GM19467 (cell line): Measurements from ENCODE around the gene SNCA.

Source experiments
- ATAC-seq: cut with Tn5 transposase; IDR thresholded peaks from one replicate; pipeline ENCODE4 v1.9.1; 2021; ENCODE audit warnings: mild to moderate bottlenecking, moderate library complexity; ENCODE audit not compliant: unreplicated experiment

Gene SNCA

GRCh38 chr4:89836897-89837384 is at the start of gene SNCA:
SNCA (minus strand) TSS chr4:89837161; CDS start chr4:89835667, 1,494 bp downstream.
- ATAC-seq = no peak

GRCh38 chr4:89879215-89879614 is 42.3 kb upstream of the SNCA start:
- ATAC-seq = no peak

- ATAC-seq = no peak
Observed at GRCh38 chr4:89878611-89879010, 41.6 kb upstream of the SNCA start.

GRCh38 chr4:89876548-89876947 is 39.6 kb upstream of the SNCA start:
- ATAC-seq = no peak

- ATAC-seq = no peak
Observed at GRCh38 chr4:89871211-89871610, 34.2 kb upstream of the SNCA start.

- no peak for ATAC-seq
Observed at GRCh38 chr4:89868999-89869589, 32.1 kb upstream of the SNCA start.

- no peak for ATAC-seq
Observed at GRCh38 chr4:89868276-89868675, 31.3 kb upstream of the SNCA start.

GRCh38 chr4:89863533-89863932 is 26.6 kb upstream of the SNCA start:
- ATAC-seq = no peak

- no peak for ATAC-seq
Observed at GRCh38 chr4:89860971-89861370, 24.0 kb upstream of the SNCA start.

GRCh38 chr4:89855236-89855635 is 18.3 kb upstream of the SNCA start:
- ATAC-seq = no peak

GRCh38 chr4:89847571-89848325 is 10.8 kb upstream of the SNCA start:
- no peak for ATAC-seq

- ATAC-seq = no peak
Observed at GRCh38 chr4:89839558-89839957, 2.6 kb upstream of the SNCA start.

GRCh38 chr4:89837993-89838390 is 1.0 kb upstream of the SNCA start:
- ATAC-seq = no peak

GRCh38 chr4:89837385-89837992 is 528 bp upstream of the SNCA start:
- ATAC-seq = no peak

GRCh38 chr4:89836031-89836745 is 773 bp downstream of the SNCA start:
- ATAC-seq = no peak

- ATAC-seq = no peak
Observed at GRCh38 chr4:89835413-89835812, 1.5 kb downstream of the SNCA start.

- no peak for ATAC-seq
Observed at GRCh38 chr4:89834486-89835209, 2.3 kb downstream of the SNCA start.

GRCh38 chr4:89829470-89830138 is 7.4 kb downstream of the SNCA start:
- peak; percentile 94 for ATAC-seq

- ATAC-seq = no peak
Observed at GRCh38 chr4:89823416-89823815, 13.5 kb downstream of the SNCA start.

GRCh38 chr4:89821612-89822011 is 15.3 kb downstream of the SNCA start:
- ATAC-seq = no peak
